Stimulated activated CD4-positive, alpha-beta T cell treated with anti-CD3 and anti-CD28 coated beads, Interleukin-4, amount 100 ng/mL, for 1 hour (primary cell): Measurements from ENCODE around the gene GPRIN3.
A peak's percentile ranks its signal among the peaks of the same experiment; 100 is the strongest.

Experiments used
- DNase-seq: peaks from one replicate; pipeline ENCODE4 v3.0.0-alpha.2; 2020

GPRIN3 gene

DNA sequence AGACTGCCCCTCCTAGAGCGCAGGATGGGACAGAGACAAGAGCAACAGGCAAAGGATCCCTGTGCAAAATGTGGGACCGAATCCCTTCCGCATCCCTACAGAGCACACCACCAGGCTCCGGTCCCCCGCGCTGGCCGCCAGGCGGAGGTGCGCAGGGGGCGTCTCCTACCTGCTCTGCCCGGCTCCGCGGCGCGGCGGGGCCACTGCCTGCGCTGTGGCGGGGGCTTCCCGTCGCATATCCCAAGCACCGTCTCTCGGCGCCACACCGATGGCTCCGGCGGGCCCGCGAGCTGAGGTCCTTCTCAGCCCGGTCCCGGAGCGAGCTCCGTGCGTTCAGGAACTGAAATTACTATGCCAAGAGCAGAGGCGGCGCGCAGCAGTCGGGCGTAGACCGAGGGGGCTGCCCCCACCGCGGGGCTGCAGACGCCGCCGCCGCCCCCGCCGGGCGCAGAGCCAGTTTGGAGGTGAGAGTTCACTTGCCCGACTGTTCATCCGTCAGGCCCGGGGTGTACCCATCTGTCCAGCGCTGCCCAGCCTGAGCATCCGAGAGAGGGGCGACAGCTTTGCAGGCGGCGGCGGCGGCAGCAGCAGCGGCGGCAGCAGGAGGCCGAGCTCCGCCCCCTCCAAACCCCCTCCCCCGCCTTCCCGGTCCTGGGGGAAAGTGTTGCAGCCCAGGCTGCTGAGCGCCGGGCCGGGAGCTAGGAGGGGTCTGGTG is at the start of gene GPRIN3:
Gene GPRIN3, minus strand, starts transcription at position 355 of the 715 bp plus-strand sequence. CDS start 57,690 bp downstream, outside the sequence.
- DNase-seq: peak; percentile 80

DNA sequence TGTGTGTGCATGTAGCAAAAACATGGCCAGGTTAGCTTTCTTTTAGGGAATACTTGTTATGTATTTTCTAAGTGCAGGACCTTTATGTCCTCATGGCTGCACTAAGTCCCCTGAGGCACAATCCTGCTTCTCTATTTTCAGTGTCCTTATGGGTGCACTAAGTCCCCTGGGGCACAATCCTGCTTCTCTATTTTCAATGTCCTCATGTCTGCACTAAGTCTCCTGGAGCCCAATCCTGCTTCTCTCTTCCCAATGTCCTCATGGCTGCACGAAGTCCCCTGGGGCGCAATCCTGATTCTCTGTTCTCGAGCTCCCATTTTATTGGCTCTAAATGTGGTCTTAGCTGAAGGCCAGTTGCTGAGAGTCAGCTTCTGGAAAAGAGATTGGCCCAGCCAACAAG is 49.7 kb upstream of the GPRIN3 start:
- no peak for DNase-seq

DNA sequence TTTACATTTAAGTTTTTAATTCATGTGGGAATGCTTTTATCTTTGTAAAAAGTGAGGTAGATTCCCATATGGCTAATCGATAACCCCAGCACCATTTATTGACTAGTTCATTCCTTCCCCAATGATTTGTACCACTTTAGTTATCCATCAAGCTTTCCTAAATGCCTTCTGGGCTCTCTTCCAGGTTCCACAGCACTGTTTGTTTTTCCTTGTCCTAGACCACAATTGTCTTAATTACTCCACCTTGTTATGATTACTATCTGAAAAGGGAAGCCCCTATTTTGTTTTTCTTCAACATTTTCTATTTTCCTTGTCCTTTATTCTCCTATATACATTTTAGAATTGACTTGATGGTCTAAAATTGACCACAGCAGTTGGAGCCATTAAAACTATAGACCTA is 48.5 kb upstream of the GPRIN3 start:
- DNase-seq: no peak

DNA sequence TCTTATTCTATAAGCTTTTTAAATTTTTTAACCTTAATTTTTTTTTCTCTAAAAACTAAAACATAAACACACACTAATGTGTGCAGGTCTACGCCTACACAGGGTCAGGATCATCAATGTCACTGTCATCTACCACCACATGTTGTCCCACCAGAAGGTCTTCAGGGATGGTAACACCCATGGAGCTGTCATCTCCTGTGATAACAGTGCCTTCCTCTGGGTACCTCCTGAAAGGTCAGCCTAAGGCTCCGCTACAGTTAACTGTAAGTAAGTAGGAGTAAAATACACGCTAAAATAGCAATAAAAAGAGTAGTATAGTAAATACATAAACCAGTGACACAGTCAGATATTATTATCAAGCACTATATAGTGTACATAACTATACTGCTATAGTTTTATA is 45.9 kb upstream of the GPRIN3 start:
- no peak for DNase-seq

DNA sequence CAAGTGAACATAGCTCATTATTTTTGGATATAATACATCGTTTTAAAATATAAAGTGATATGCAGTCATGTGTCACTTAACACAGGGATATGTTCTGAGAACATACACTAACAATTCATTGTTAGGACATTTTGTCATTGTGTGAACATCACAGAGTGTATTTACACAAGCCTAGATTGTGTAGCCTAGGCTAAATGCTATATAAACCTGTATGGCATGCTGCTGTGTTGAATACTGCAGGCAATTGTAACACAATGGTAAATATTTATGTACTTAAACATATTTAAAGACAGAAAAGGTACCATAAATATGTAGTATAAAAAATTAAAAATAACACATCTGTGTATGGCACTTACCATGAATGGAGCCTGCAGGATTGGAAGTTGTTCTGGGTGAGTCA is 44.9 kb upstream of the GPRIN3 start:
- DNase-seq: no peak

DNA sequence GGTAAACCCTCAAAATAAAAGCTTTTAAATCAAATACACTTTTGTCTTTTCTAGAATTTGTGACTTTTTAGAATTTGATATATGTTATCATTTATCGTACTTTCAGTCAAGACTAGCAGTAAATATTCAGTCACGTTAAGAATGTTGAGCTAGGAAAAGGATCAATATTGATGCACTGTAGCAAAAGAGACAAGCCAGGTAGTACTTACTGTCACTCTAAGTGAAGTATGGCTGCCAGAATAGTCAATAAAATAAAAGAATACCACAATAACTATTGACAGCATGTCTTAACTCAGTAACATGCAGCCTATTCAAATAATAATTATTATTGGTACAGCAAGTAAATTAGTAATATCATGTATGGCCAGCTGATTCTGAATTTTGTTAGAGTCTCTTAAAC is 43.6 kb upstream of the GPRIN3 start:
- DNase-seq: no peak

DNA sequence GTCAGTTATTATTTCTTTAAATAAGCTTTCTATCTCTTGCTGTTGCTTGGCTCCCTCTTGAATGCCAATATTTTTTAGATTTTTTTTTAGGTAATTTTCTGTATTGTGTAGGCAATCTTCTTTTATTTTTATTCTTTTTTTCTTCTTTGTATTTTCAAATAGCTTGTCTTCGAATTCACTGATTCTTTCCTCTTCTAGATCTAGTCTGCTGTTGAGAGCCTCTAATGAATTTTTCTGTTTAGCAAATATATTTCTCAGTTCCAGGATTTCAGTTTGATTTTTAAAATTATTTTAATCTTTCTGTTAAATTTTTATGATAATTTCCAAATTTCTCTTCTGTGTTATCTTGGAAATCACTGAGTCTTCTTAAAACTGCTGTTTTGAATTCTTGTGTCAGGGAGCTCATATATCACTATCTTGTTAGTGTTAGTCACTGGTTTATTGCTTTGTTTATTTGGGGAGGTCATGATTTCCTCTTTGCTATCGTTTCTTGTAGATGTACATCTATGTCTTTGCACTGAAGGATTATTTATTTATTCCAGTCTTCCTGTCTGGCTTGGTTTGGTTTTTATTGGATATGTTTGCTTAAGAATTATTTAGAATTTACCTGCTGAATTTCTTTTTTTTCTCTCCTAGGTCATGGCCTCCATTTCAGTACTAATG is 39.9 kb upstream of the GPRIN3 start:
- no peak for DNase-seq

DNA sequence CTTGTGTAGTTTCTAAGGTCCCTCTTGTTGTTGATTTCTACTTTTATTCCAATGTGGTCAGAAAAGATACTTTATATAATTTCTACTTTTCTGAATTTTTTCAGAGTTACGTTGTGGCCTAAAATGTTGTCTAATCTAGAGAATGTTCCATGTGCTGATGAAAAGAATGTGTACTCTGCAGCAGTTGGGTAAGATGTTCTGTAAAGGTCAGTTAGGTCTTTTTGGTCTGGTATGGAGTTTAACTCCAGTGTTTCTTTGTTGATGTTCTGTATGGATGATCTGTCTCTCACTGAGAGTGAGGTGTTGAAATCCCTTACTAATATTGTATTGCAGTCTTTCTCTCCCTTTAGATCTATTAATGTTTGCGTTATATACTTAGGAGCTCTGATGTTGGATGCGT is 37.0 kb upstream of the GPRIN3 start:
- no peak for DNase-seq

DNA sequence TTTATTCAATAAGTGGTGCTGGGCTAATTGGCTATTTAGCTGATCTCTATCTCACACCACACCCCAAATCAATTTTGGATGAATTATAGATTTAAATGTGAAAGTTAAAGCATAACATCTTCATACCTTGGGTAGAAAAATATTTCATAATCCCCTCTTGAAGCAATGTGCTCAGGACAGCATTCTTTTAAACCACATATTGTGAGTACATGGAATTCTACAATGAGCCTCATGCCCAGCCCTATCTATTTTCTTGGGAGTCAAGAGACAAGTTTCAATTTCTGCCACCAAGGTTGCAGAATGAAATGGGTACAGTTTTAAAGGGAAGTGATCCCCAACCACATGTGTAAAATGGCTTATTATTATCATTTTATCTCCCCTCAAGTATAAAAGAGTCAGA is 30.6 kb upstream of the GPRIN3 start:
- DNase-seq: no peak

DNA sequence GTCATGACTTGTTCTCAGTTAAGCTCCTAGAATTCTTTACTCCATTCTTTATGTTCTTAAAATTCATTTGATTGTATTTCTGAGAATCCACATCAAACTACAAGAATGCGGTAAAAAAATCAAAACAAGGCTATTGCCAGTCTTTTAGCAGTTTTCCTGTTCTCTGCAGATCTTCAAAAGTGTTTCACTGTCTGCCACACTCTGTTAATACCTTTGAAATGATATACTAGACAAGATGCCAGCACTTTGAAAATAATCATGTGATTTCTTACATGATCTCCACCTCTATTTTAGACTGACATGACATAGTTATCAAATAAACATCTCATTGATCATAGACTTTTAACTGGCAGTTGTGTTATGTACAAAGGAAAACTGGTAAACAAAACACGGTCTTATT is 30.1 kb upstream of the GPRIN3 start:
- DNase-seq: no peak

DNA sequence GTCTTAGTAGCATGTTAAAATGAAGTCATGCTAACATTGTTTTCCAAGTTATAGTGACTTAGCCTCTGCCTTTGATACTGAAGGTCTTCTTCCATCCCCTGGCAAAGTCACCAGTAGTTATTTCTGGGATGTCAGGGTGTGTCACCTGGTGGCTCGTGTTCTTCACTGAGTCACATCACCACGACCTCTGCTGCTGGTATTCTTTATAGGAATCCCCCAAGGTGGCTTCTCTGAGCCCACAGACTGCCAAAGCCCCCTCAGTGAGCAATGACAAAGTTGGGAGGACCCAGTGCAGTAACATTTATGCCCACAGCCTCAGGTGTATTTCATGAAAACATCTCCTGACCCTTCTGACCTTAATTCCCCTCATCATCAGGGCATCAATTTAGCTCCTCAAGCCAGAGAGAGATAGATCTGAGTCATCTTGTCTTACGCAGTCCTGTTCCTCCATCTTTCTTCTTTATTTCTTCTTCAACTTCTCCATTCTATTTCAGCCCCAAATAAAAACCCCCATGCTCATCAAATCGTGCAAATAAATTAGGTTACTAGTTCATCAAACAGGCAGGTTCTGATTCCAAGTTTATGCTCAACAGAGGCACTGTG is 29.3 kb upstream of the GPRIN3 start:
- no peak for DNase-seq

DNA sequence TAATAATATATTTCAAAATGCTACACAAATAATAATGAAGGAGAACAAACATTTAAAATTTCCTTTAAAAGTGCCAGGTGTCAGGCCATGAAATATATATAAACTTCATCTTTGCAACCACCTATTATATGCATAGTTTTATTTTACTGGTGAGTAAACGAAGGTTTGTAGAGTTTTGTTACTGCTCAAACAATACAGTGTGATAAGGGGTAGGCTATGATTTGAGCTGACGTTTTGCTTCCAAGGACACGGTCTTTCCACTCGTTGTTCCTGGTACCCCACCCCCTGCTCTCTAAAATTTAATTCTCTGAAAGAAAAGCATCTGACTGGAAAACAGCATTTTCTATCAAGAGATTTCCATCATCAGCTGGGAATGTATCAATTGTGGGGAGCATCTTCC is 27.2 kb upstream of the GPRIN3 start:
- DNase-seq: no peak

DNA sequence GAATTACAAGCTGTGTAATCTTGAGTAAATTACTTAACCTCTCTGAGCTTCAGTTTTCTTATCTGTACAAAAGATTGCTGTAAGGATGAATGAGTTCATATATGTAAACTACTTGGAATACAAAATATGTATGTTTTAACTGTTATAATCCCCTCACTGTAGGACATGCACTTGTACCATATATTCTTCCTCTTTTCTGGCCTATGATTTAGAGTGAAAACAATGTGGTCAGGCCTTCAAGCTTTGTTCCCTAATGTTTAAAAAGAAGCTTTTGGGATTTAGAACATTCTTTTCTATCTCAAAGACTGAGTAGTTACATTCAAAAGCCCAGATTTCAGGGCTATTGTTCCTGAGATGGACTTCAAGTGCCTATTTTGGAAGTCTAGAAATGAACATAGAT is 26.7 kb upstream of the GPRIN3 start:
- DNase-seq: no peak

DNA sequence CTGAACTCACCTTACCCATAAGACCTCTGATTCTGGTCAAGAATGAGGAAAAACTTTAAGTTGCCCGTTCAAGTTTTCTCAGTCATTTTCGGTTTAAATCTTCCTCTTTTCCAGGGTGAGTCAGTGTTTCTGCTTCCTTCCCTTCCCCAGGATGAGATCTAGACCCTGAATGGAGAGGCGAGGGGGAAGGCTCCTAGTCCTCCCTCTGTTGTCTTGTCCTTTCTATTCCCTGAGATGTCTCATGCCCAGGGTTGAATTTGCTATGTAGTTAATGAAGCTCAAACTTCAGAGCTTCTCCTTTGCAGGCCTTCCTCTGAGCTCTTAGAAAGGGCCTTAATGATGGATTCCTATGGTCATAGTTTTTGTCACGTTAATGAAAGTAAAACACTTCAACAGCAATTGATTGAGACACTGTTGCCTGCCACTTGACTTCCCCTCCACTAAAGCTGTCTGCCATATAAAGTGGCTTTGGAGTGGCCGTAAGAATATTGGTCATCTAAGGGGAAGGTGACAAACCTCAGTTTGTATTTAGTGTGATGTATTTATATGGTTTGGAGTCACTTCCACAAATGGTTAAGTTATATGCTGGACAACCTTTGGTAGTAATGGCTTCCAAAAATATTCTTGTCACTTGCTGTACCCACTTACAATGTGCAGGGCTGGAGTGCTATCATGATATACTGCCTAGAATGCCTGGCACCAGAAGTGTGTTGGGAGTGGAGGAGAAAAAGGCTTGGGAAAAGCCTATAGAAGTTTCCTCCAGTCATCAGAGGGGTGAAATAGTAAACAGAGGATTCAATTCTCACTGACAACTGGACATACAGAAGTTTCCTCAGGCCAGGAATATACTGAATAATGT is 24.3 kb upstream of the GPRIN3 start:
- no peak for DNase-seq

DNA sequence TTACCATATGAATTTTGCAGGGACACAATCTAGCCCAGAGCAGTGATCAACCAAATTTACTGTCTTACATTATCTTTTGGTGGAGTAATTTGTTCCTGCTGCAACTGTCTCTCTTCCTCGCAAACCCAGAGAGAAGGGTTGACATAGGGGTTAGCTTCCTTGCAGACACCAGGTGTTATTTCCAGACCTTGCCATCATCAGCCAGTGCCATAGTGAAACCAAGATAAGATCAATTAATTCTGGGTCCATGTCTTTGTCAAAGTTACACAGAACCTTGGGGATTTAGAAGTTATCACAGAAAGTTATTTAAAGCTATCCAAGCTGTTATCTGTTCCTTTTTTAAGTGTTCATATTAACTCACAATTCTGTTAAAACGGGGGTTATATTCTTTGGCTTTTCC is 23.6 kb upstream of the GPRIN3 start:
- DNase-seq: no peak

DNA sequence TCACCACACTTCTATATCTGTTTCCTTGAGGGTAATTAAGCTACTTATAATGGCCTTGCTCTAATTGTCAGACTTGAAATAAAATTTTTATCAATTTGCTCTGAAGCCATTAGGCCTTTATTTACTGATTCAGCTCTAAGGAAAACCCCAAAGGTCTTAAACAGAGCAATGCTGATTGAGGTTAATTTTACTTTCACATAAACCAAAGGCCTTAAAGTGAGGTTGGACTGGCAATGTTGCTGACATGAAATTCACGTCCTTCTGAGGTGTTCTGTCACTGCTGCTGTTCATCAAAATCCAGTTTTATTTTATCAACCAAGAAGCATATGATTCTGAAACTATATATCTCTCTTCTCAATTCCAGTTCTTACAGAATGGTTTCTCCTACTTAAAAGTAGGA is 21.7 kb upstream of the GPRIN3 start:
- no peak for DNase-seq

DNA sequence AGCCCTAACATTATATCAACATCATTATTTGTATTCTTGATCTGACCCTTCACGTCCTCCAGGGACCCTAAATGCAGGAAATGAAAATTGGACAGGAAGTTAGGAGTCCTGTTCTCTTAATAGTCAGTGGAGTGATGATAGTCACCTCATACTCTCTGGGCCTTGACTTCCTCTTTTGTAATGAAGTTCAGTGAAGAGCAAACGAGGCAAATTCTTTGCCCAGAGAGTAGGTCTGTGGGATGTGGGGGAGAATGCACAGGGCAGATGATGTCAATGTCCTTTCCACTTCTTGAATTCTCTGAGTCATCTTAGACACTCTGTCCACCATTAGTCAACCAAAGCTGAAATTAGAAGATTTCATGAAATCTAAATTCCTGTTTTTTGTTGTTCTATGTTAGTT is 17.1 kb upstream of the GPRIN3 start:
- no peak for DNase-seq

DNA sequence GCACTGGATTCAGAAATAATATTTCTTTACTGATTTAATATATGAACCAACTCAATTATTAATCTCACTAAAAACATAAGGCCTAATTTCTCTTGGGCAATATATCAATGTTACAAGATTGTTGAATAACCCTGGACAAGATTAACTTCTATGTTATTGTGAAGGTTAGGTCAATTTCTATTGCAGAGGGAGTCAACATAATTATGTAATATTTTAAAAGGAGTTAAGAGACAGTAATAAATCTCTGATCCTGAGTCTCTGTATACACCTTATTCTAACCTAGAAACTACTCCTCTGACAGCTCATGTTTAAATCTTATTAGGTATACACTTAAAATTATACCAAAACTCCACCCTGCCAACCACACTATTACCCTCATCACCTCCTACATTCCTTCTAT is 15.1 kb upstream of the GPRIN3 start:
- DNase-seq: no peak

DNA sequence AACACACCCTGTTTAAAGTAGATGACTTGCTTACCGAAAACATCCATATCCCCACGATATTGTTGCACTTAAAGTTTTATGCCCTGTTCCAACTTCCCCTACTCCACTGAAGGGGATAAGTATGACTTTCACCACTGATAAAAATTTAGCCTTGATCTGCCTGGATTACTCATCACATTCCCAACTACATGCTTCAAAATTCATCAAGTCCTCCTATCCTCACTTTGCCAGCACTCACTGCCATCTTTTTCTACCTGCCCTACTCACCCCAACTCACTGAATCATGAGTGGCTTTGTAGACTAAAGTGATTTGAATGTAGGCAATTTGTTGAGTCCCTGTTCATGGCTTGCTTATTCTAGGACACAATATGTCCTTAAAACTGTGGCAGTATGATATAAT is 12.2 kb upstream of the GPRIN3 start:
- DNase-seq: no peak

DNA sequence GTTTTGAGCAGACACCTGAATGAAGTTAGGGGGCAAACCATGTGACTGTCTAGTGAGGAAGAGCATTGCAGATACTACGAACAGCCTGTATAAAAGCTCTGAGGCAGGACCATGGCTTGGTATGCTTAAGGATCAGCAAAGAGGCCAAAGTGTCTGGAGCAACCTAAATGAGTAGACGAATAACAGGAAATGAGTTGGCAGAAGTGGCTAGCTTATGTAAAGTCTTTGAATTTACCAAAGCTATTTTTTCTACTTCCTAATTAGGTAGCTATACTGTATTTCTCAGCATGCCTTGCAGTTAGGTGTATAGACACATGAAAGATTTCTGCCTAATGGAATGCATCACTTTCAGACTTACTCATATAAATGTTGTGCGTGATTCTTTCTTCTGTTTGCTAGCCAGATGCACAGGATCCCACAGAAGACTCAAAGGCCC is 9.3 kb upstream of the GPRIN3 start:
- DNase-seq: no peak

DNA sequence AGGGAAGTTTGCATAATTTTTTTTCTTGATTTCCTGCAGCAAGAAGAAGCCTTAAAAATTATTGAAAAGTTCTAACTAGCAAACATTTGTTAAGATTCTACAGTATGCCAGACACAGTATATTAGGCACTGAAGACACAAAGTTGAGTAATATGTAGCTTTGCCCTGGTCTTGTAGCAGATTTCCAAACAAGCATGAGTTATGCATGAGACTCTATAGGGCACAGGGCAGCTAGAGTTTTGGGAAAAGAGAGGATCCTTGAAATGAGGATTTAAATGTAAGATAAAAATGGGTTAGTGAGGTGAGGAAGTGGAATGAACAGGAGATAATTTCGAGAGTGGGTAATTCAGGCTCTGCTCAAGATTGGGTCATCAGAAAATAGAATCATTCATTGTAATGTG is 8.6 kb upstream of the GPRIN3 start:
- DNase-seq: no peak

DNA sequence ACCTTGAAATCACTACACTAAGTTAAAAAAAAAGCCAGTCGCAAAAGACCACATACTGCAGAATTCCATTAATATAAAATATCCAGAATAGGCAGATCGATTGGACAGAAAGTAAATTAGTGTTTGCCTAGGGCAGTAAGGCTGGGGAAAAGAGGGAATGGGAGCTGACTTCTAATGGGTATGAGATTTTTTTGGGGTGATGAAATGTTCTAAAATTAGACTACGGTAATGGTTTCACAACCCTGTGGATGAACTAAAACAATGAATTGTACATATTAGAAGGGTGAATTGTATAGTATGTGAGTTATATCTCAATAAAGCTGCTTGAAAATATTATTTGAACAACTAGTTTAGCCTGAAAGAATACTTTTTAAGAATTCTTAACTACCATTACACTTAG is 6.7 kb upstream of the GPRIN3 start:
- DNase-seq: no peak

DNA sequence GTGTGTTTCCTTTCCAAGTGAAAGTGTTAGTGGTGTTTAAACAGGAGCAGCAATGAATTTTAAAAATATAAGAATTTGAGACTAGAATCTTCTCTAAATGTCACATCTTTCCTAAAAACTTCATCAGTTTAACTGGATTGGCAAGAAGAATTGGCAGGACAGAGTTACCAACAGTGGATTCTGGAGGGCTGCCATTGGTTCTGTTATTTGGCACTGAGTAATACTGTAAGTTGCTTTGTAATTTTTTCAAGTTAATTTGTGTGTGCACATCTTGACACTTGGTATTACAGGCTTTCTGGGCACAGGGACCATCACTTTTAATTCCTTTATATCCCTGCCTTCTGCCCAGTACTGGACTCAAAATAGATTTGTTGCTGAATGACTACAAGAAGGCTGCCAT is 4.5 kb upstream of the GPRIN3 start:
- no peak for DNase-seq

DNA sequence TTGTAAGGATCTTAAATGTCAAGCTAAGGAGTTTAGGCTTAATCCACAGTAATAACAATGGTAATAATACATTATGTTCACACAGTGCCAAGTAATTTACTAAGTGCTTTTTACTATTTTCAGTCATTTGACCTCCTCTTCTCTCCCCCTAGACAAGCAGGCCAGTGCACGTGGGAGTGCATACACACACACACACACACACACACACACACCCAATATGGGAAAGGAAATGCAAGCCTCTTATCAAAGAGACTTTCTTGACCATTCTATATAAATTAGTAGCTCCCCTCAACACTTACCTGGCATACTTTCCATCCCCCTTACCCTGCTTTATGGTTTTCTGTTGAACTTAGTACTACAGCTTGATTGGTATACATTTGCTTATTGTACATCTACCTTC is 3.8 kb upstream of the GPRIN3 start:
- DNase-seq: no peak
